ENCODE data around the gene COL9A2.

DNA sequence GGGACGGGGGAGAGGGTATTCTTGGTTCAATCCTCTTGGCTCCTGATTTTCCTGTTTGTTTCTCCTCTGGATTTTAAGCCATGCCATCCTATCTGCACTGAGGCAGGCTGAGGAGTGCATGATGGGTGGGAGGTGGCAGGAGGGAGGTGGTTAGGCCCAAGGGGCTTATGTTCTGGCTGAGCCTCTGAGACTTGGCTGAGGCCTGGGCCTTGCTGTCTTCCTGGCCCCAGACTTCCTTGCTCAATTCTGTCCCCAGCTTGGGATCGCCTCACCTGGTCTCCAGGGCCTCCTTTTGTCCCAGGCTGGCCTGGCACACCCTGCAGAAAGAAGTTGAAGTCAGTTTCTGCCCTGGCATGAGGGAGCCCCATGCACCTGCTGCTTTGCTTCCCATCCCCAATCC is 11.2 kb downstream of the COL9A2 start:
- TF ChIP-seq SP1 (IDR thresholded peaks at IDR 0.05) (no peak), HNF4A (conservative IDR thresholded peaks at IDR 0.05) (no peak), YY1 (IDR thresholded peaks at IDR 0.05) (no peak), REST (IDR thresholded peaks at IDR 0.05) (no peak), RAD21 (IDR thresholded peaks at IDR 0.05) (no peak), EGR1 (IDR thresholded peaks at IDR 0.05; ENCODE audit: low read depth in 2 of 2) (no peak), MAX (IDR thresholded peaks at IDR 0.05) (no peak), TAF1 (conservative IDR thresholded peaks at IDR 0.05) (no peak), RXRA (IDR thresholded peaks at IDR 0.05) (no peak), ATF3 (IDR thresholded peaks at IDR 0.05) (no peak), GABPA (IDR thresholded peaks at IDR 0.05 in 1 of 2, conservative IDR thresholded peaks at IDR 0.05 in 1 of 2) (no peak), JUND (IDR thresholded peaks at IDR 0.05) (no peak)
- TF ChIP-seq, protein P1, sequence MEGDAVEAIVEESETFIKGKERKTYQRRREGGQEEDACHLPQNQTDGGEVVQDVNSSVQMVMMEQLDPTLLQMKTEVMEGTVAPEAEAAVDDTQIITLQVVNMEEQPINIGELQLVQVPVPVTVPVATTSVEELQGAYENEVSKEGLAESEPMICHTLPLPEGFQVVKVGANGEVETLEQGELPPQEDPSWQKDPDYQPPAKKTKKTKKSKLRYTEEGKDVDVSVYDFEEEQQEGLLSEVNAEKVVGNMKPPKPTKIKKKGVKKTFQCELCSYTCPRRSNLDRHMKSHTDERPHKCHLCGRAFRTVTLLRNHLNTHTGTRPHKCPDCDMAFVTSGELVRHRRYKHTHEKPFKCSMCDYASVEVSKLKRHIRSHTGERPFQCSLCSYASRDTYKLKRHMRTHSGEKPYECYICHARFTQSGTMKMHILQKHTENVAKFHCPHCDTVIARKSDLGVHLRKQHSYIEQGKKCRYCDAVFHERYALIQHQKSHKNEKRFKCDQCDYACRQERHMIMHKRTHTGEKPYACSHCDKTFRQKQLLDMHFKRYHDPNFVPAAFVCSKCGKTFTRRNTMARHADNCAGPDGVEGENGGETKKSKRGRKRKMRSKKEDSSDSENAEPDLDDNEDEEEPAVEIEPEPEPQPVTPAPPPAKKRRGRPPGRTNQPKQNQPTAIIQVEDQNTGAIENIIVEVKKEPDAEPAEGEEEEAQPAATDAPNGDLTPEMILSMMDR (IDR thresholded peaks at IDR 0.05; ENCODE audit: low read depth, low read length, missing input control): no peak

Measured in liver (tissue), 3 donors.